ENCODE data around the gene USP6NL. TPM values are rescaled to one million over a fixed set of nuclear protein-coding genes. Genes with fewer than 3 reads are reported as not detected.

The USP6NL gene
- total and polyA plus RNA-seq, 2 of the 8 experiments (the other 6 are each of a cell fraction or from before 2014, with no cell fraction given) = 10.9 to 28.8 TPM

DNA sequence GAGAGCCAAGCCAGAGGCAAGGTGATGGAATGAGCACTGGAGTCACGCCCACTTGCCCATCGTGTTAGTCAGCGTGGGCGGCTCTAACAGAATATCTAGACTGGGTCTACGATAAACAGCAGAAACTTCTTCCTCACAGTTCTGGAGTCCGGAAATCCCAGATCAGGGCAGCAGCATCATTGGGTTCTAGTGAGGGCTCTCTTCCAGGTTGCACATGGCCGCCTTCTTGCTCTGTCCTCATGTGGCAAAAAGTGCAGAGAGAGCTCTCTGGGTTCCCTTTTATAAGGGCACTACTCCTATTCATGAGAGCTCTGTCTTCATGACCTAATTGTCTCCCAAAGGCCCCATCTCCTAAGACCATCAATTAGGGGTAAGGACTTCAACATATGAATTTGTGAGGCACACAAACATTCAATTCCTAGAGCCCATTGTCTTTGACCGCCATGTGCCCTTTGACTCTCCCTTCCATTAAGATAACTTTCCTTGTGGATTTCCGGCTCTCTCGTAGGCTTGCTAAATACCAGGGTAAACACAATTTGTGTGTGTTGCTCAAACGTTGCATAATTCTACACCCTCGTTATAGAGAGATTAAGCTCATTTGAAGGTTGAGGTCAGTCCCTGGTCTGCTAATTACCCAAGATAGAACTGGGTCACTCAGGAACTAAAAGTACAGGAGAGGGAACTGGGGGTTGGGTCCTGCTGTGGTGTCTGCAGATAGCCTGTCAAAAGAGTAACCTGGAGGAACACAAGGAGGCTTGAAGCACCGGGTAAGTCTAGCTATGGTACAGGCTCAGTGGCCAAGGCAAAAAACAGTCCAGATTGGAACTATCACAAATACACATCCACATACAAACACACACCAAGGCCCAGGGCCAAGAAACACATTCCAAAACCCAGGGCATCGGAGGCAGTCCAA is 28.7 kb upstream of the USP6NL start:
- H2BK20ac ChIP-seq (ENCODE audit: low read length) = no peak overlapping the region
- no peak overlapping the region for H4K91ac ChIP-seq (replicated peaks; ENCODE audit: insufficient read length, low read length)
- H4K8ac ChIP-seq (ENCODE audit: extremely low read depth, insufficient read depth, low read length) = no peak overlapping the region
- H3K9me3 ChIP-seq (ENCODE audit: insufficient read depth in 2 of 2, low read depth in 1 of 2, low read length in 1 of 2) = no peaks in the 10 kb centered on the region
- H3K79me1 ChIP-seq (ENCODE audit: low read depth, low read length) = no peaks in the 10 kb centered on the region
- no peak overlapping the region for H3K27ac ChIP-seq (ENCODE audit: low read depth, low read length)
- H3K4me2 ChIP-seq (ENCODE audit: insufficient read depth in 1 of 2, low read depth in 2 of 2, low read length in 2 of 2) = no peak overlapping the region
- H2AFZ ChIP-seq (ENCODE audit: low read length) = no peak overlapping the region
- no peak for DNase-seq (ENCODE audit: low read depth in 1 of 2, low spot score in 2 of 2)
- no peak overlapping the region for H4K5ac ChIP-seq (ENCODE audit: insufficient read length, low read depth, low read length)
- H2BK15ac ChIP-seq (ENCODE audit: low read length) = no peak overlapping the region
- no peak for FAIRE-seq
- no peak overlapping the region for H2BK12ac ChIP-seq (ENCODE audit: low read depth, low read length)
- no peak overlapping the region for H3K9ac ChIP-seq (replicated peaks in 1 of 4; ENCODE audit: extremely low read depth in 1 of 4, low read depth in 3 of 4, low read length in 3 of 4)
- no peaks in the 10 kb centered on the region for H3K23me2 ChIP-seq (ENCODE audit: low read depth, low read length)
- no peaks in the 10 kb centered on the region for H3K36me3 ChIP-seq (ENCODE audit: control insufficient read depth in 2 of 4, insufficient read depth in 4 of 4, low read length in 3 of 4)
- H4K20me1 ChIP-seq (replicated peaks in 1 of 2; ENCODE audit: control insufficient read depth in 1 of 2, insufficient read depth in 2 of 2, low read length in 2 of 2) = no peaks in the 10 kb centered on the region
- CTCF ChIA-PET (ENCODE audit: partially characterized antibody) = interaction anchor here (0.6 to 1.0 kb wide), 2 partner anchors 57 to 76 kb away, joined by 3 read pairs; no protein-coding TSS in a partner anchor
- H2AK5ac ChIP-seq (ENCODE audit: low read depth, low read length) = no peak overlapping the region
- POLR2A ChIA-PET (ENCODE audit: partially characterized antibody) = no interaction called here
- WGBS, 2 experiments (ENCODE audit: extremely low coverage in 1 of 2, insufficient coverage in 1 of 2, insufficient read length in 1 of 2, insufficient replicate concordance in 2 of 2, low coverage in 1 of 2, low lambda C conversion rate in 2 of 2, missing lambda C conversion rate in 1 of 2) = 93% methylated on average over 14 of the region's 14 CpGs; no CpG with 5 or more reads in 1 of the 2 experiments
- no peak overlapping the region for H3K23ac ChIP-seq (ENCODE audit: insufficient read length)
- H3K4me1 ChIP-seq (replicated peaks in 1 of 4; ENCODE audit: control insufficient read depth in 3 of 4, insufficient read depth in 4 of 4, low read length in 3 of 4) = no peaks in the 10 kb centered on the region
- H3K14ac ChIP-seq (ENCODE audit: insufficient read length) = no peak overlapping the region
- H3K18ac ChIP-seq (ENCODE audit: extremely low read depth, low read length) = no peak overlapping the region
- no peak overlapping the region for H3K4me3 ChIP-seq (ENCODE audit: extremely low read depth in 1 of 4, insufficient read depth in 2 of 4, low read depth in 3 of 4, low read length in 4 of 4)
- H3K56ac ChIP-seq (replicated peaks; ENCODE audit: insufficient read length, low read depth, low read length) = no peak overlapping the region
- no peak overlapping the region for H2BK5ac ChIP-seq (ENCODE audit: low read depth, low read length)
- H2BK120ac ChIP-seq (replicated peaks; ENCODE audit: low read depth, low read length) = no peak overlapping the region
- no peaks in the 10 kb centered on the region for H3K79me2 ChIP-seq (ENCODE audit: control insufficient read depth in 1 of 2, insufficient read depth in 2 of 2, low read length in 2 of 2)
- no peaks in the 10 kb centered on the region for H3K27me3 ChIP-seq (replicated peaks in 1 of 4; ENCODE audit: control insufficient read depth in 3 of 4, extremely low read depth in 1 of 4, insufficient read depth in 3 of 4, low read length in 3 of 4)
- no peak overlapping the region for H3K4ac ChIP-seq (replicated peaks; ENCODE audit: insufficient read length, low read depth, low read length)
- TF ChIP-seq, protein P1, sequence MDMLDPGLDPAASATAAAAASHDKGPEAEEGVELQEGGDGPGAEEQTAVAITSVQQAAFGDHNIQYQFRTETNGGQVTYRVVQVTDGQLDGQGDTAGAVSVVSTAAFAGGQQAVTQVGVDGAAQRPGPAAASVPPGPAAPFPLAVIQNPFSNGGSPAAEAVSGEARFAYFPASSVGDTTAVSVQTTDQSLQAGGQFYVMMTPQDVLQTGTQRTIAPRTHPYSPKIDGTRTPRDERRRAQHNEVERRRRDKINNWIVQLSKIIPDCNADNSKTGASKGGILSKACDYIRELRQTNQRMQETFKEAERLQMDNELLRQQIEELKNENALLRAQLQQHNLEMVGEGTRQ (IDR thresholded peaks at IDR 0.05; ENCODE audit: low read length) = no peak
- TF ChIP-seq HDAC6 (IDR thresholded peaks at IDR 0.05; ENCODE audit: low read depth, low read length) (no peak), SUZ12 (IDR thresholded peaks at IDR 0.05; ENCODE audit: low read length) (no peak)
